IPS-18a (cell line): ENCODE measurements around the gene POP4.

Experiments used
- H3K27ac ChIP-seq: one replicate; pipeline ENCODE4 v1.5.1; 2013; ENCODE audit warnings: low read length
- H3K27me3 ChIP-seq: one replicate; pipeline ENCODE4 v1.6.1; 2013; ENCODE audit warnings: mild to moderate bottlenecking, low read length; ENCODE audit not compliant: control insufficient read depth, insufficient read depth
- H3K36me3 ChIP-seq: one replicate; pipeline ENCODE4 v1.6.1; 2013; ENCODE audit warnings: low read depth, low read length; ENCODE audit not compliant: control insufficient read depth
- H3K4me1 ChIP-seq: one replicate; pipeline ENCODE4 v1.6.1; 2013; ENCODE audit warnings: low read depth, low read length; ENCODE audit not compliant: control insufficient read depth
- H3K4me3 ChIP-seq: one replicate; pipeline ENCODE4 v1.5.1; 2013; ENCODE audit warnings: low read length
- H3K9ac ChIP-seq: one replicate; pipeline ENCODE4 v1.6.1; 2013; ENCODE audit warnings: mild to moderate bottlenecking, low read length, moderate library complexity
- H3K9me3 ChIP-seq: one replicate; pipeline ENCODE4 v1.6.1; 2013; ENCODE audit warnings: low read depth, low read length; ENCODE audit not compliant: control insufficient read depth

POP4 gene

DNA sequence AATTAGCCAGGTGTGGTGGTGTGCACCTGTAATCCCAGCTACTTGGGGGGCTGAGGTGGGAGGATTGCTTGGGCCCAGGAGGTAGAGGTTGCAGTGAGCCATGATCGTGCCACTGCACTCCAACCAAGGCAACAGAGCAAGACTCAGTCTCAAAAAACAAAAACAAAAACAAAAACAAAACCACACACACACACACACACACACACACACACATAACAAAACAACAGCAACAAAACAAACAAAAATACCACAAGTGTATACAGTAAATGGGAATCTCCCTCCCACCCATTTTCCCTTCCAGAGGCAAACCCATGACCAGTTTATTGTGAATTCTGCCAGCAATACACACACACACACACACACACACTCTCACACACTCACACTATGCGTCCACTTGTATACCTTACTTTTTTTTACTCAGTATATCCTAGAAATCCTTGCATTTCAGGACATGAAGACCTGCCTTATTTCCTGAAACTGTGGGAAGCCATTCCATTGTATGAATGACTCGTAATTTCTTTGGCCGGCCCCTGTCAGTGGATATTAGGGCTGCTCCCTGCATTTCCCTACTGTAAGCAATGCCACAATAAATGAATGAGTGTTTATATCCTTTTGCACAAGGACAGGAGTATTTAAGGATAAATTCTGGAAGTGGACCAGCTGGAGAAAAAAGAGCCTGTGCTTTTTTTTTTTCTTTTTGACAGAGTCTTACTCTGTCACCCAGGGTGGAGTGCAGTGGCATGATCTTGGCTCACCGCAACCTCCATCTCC lies 52.3 kb downstream of the POP4 start:
- Histone ChIP-seq H3K9ac (no peak overlapping the region), H3K9me3 (no peaks in the 10 kb centered on the region), H3K4me1 (no peaks in the 10 kb centered on the region), H3K27ac (no peak overlapping the region), H3K36me3 (no peaks in the 10 kb centered on the region), H3K27me3 (no peaks in the 10 kb centered on the region), H3K4me3 (no peak overlapping the region)

DNA sequence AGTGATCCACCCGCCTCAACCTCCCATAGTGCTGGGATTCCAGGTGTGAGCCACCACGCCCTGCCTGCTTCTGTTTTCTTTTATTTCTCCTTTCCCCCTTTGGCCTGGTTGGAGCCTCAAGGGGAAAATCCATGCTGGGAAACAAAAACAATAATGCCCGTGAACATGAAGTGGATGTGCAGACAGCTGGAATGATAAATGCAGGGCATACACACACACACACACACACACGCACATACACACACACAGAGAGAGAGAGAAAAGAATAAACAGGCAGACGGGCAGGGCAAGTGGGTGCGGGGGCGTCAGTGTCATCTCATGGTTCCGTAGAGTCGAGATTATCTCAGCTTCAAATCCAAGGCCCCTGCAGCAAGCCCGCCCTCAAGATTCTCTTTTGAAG lies 54.8 kb downstream of the POP4 start:
- no peaks in the 10 kb centered on the region for H3K4me1 ChIP-seq
- no peak overlapping the region for H3K4me3 ChIP-seq
- no peak overlapping the region for H3K27ac ChIP-seq
- peaks cover 8% of the 10 kb centered on the region for H3K27me3 ChIP-seq
- H3K9ac ChIP-seq: no peak overlapping the region
- no peaks in the 10 kb centered on the region for H3K36me3 ChIP-seq
- H3K9me3 ChIP-seq: no peaks in the 10 kb centered on the region

DNA sequence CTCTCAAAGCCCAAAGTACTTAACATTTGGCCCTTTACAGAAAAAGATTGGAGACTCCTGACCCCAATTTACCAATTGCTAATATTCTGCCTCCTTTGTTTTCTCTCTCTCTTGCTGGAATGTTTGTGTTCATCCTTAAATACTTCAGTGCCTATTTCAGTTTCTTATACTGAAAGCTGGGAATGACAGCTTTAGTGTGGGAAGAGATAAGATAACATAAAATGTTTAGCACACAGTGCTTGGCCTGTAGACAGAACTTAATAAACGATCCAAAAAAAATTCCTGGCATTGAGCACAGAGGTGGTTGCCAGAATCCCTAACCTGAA lies 56.2 kb downstream of the POP4 start:
- no peak overlapping the region for H3K9ac ChIP-seq
- H3K4me3 ChIP-seq: no peak overlapping the region
- peaks cover 7% of the 10 kb centered on the region for H3K4me1 ChIP-seq
- no peaks in the 10 kb centered on the region for H3K9me3 ChIP-seq
- H3K36me3 ChIP-seq: no peaks in the 10 kb centered on the region
- H3K27ac ChIP-seq: no peak overlapping the region
- peaks cover 8% of the 10 kb centered on the region for H3K27me3 ChIP-seq

DNA sequence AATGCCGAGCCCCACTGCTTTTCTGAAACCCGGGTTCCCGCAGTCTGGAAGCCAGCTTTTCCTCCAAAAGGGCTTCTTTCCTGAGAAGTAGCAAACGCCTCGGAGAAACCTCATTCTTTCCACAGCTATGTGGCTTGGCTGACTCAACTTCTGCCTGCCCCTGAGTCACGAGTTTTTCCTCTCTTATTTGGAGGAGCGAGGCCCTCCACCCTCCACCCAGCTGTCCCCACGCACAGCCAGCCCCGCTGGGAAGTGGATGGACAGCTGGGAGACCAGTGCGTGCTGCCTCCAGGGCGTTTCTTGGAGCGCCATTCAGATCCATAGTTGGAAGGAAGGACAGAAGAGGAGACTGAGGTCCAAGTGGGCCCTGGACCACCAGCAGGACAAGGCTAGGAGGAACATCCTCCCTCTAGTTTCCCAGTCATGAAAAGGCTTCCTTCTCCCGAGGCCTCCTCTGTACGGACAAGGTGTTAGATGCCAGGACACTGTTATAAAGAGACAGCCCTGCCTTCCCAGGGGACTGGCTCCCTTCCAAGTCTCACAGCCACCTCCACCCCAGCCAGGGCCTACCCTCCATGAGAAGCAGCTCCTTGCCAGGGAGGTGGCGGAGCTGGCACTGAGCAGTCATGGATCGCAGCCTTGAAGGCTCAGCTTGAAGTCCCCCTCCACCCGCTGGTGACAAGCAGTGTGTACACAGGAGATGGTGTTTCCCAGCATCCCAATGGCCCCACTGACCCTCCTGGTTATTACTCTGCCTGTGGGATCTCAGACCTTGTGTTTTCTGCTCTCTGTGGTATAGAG lies 56.7 kb downstream of the POP4 start:
- no peak overlapping the region for H3K9ac ChIP-seq

DNA sequence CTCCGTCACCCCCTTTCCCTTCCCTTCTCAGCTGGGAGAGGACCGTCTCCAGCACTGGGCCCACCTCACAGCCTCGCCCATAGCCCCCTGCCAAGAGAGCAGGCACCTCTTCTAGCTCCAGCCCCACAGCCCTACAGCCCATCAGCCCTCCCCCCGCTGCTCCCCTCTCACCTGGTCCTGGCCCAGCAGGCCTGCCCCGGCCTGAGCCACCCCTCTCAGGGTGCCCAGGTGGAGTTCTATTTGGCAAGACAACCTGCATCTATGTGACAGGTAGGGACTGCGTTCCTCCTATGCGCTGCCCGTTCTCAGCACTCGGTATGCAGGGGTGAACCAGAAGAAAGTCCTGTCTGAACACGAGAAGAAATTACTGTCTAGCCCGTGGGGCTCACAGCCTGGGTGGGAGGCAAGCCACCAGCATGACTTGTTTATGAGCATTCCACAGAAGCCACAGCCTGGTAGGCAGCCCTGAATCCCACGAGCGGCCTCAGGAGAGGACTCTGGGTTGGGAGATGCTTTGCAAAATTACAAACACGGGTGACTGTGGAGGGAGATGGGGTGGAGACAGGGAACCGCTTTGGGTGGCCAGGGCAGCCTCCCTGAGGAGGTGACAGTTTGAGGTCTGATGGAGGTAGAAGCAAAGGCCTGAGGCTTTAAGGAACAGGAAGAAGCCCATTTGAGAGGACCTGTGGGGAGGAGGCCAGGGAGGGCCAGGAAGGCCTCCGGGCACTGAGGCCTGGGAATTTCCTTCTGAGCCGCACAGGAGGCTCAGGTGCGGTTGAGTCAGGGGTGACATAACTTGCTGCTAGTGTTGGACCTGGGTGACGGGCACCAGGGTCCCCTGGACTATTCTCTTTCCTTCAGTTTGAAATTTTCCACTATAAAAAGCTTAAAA lies 58.0 kb downstream of the POP4 start:
- peaks cover 8% of the 10 kb centered on the region for H3K27me3 ChIP-seq
- H3K27ac ChIP-seq: no peak overlapping the region
- H3K4me1 ChIP-seq: peaks cover 9% of the 10 kb centered on the region
- H3K9ac ChIP-seq: no peak overlapping the region
- peak overlapping the region; percentile 64 for H3K4me3 ChIP-seq
- H3K9me3 ChIP-seq: no peaks in the 10 kb centered on the region
- H3K36me3 ChIP-seq: no peaks in the 10 kb centered on the region

More for the DNA sequence above, 56.7 kb downstream of the POP4 start:
- Histone ChIP-seq H3K36me3 (no peaks in the 10 kb centered on the region), H3K9me3 (no peaks in the 10 kb centered on the region), H3K27ac (no peak overlapping the region), H3K4me1 (peaks cover 9% of the 10 kb centered on the region), H3K4me3 (no peak overlapping the region), H3K27me3 (peaks cover 8% of the 10 kb centered on the region)

DNA sequence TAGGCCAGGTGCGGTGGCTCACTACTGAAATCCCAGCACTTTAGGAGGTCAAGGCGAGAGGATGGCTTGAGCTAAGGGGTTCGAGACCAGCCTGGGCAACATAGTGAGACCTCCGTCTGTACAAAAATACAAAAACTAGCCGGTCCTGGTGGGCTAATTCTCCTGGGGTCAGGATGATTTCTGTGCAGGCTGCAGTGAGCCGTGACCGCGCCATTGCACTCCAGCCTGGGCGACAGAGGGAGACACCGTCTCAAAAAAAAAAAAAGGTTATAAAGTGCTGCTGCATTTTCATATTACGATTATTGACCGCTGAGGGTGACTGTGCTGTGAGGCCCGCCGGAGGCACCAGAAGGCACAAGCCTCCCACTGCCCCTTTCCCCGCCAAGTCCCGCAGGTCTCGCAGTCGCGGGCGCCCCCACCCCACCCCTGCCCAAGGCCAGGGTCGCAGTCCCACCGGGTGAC lies 58.7 kb downstream of the POP4 start:
- H3K4me1 ChIP-seq: peaks cover 9% of the 10 kb centered on the region

DNA sequence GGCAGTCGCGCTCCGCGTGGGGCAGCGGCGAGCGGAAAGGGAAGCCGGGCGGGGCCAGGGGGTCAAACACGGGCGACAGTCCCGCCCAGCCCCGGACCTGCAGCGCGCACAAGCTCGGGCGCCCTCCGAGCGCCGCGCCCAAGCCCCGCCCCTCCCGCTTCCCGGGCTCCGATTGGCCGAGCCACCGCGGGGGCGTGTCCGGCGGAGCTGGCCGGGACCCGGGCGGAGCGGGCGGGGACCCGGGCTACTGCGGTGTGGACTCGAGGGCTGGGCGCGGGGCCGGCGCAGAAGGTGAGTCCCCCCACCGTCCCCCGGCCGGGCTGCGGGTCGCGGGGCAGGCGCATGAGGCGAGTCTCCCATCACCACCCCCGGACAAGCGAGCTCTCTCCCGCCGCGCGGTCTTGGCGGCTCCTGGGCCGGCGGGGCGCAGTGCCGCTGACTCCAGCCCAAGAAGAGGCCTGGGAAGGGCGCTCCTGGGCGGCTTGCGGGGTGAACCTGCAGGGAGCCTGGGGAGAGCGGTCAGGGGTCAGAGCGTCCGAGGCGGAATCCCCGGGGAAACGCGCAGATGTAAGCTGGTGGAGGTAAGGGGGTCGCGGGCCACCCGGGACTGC lies 59.2 kb downstream of the POP4 start, which contains the start of gene PLEKHF1:
TSS of gene PLEKHF1 (plus strand) at position 247 of the 611 bp plus-strand sequence. CDS start 8,379 bp downstream, outside the sequence.
- Histone ChIP-seq H3K4me3 (peak within 1 kb of the TSS; percentile 64), H3K27me3 (peaks cover 8% of the 10 kb centered on the region), H3K9me3 (no peaks in the 10 kb centered on the region), H3K4me1 (peaks cover 9% of the 10 kb centered on the region), H3K9ac (peak within 1 kb of the TSS; percentile 47), H3K36me3 (no peaks in the 10 kb centered on the region), H3K27ac (no peak within 1 kb of the TSS)

More for the DNA sequence above, 58.7 kb downstream of the POP4 start:
- no peaks in the 10 kb centered on the region for H3K36me3 ChIP-seq
- H3K9me3 ChIP-seq: no peaks in the 10 kb centered on the region
- H3K9ac ChIP-seq: no peak overlapping the region
- H3K27me3 ChIP-seq: peaks cover 8% of the 10 kb centered on the region
- peak overlapping the region; percentile 64 for H3K4me3 ChIP-seq
- H3K27ac ChIP-seq: no peak overlapping the region

DNA sequence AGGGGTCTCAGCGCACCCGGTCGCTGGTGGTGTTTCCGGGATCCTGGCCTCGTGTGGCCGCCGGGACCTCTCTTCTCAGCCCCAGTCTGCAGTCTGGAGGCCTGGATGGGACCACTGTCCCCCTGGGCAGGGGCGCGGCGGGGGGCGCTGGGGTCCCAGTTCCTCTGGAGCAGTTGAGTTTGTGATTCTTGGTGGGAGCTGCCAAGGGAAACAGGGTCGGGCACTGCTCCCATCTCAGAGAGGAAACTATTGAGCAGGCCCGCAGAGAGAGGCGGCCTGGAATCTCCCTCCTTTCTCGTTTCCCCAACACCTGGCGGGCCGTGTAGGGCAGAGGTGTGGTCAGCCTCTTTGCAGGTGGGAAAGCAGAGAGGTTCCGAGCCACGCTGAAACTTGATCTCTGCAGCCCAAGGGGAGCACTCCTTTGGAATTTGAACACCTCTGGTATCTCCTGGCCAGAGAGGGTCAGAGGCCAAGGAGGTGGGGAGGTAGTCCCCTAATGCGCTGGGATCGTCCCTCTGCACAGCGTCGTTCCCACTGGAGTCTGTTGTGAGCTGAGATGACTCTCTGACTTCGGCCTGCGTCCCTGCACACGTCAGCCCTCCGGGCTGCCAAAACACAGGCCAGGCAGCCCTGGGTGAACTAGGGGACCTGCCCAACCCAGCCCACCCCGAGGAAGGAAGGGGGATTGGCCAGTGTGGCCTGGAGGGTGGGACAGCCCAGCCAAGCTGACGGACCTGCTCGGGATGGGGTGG lies 59.9 kb downstream of the POP4 start:
- Histone ChIP-seq H3K36me3 (no peaks in the 10 kb centered on the region), H3K9ac (peak overlapping the region; percentile 47), H3K4me3 (peak overlapping the region; percentile 64), H3K4me1 (peaks cover 9% of the 10 kb centered on the region), H3K27me3 (peaks cover 8% of the 10 kb centered on the region), H3K27ac (no peak overlapping the region), H3K9me3 (no peaks in the 10 kb centered on the region)
